ENCODE data around the gene AQP9.

- TF ChIP-seq CTCF (IDR thresholded peaks at IDR 0.05) (no peak), POLR2A (IDR thresholded peaks at IDR 0.05) (no peak)
These were observed 2.5 kb upstream of the AQP9 start for GRCh38 chr15:58135511-58136174.
